Activated CD4-positive, alpha-beta T cell treated with anti-CD3 and anti-CD28 coated beads, Interleukin-2, amount 50 U/mL, for 48 hours (primary cell): ENCODE measurements around the gene PVRIG.
A peak's percentile ranks its signal among the peaks of the same experiment; 100 is the strongest.
"Not testable (repeated sequence)": the region's sequence is repeated elsewhere in the genome, so short reads cannot be mapped to it uniquely, and the experiment has no call there.

Source experiments
- DNase-seq, 2 experiments: peaks; one replicate each; pipeline ENCODE4 v3.0.0-alpha.2; 2020

The PVRIG gene

DNA sequence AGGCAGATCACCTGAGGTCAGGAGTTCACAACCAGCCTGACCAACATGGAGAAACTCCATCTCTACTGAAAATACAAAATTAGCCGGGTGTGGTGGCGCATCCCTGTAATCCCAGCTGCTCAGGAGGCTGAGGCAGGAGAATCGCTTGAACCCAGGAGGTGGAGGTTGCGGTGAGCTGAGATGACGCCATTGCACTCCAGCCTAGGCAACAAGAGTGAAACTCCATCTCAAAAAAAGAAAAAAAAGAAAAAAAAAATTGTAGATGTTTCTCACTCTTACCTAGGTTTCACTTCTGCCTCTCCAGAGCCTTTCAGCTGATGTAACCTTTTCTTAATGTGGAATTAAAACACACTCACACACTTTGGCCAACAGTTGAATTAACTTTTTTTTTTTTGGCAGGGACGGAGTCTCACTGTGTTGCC is 23.8 kb upstream of the PVRIG start:
- not testable (repeated sequence) for DNase-seq

DNA sequence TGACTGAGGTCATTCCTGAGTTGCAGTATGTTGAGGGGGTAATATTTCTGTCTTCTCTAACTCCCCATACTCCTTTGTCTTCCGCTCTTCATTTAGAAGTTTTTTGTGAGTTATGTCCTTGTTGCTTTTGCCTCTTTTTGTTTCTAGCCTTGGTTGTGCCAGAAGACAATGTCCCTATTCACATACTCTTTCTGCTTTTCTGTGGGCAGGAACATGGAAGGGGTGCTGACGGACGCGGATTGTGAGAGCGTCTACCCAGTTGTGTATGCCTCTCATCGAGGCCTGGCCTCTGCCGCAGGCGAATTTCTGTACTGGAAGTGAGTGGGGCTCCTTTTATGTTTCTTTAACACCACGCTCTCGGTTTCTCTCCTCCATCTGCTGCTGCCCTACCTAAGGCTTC is 21.5 kb upstream of the PVRIG start:
- DNase-seq, result no peak

DNA sequence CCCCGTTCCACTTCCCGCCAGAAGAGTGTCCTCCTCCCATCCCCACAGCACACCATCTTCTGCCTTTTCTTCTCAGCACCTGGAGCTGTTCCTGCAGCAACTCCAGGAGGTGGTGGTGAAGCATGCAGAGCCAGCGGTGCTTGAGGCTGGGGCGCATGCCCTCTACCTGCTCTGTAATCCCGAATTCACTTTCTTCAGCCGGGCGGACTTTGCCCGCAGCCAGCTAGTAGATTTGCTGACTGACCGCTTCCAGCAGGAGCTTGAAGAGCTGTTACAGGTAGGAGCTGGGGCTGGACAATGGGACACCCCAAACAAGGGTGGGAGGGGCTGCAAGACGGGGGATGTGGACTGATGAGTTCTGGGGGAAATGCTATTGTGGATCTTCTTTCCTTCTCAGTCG is 19.1 kb upstream of the PVRIG start:
- no peak for DNase-seq

DNA sequence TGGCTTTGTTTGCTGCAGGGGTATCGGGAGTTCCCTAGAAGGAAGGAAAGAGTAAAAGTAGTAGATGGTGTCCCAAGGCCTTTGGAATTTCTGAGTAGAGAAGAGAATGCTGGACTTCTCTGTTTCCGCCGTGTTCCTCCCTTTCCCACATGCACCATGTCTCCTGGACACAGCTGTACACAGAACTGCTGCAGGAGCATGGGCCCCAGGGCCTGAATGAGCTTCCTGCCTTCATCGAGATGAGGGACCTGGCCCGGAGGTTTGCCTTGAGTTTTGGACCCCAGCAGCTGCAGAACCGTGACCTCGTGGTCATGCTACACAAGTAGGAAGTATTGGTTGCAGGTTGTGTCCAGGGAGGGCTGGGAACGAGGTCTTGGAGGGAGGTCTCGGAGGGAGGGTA is 15.3 kb upstream of the PVRIG start:
- DNase-seq, result no peak

DNA sequence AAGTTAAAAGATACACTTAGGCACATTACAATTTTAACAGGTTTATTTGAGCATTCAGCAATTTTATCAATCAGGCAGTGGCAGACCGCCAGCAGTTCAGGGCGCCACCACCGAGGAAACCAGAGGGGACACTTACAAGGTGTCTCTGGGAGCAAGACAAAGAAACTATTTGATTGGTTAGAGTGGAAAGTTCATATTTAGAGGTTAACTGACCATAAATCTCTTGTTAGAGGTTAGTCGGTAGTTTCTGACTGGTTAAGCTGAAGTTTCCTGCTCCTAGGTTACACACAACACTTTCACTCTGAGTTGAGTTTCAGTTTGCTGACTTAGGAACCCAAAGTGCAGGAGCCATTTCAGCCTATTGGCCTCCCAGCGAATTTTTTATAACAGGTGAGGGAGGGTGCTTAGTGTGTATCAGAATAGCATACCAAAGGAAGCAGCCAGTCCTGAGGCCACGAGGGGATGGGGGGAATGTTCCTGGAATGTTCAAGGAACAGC is 10.8 kb upstream of the PVRIG start:
- peak; percentile 49 to 71 for DNase-seq

DNA sequence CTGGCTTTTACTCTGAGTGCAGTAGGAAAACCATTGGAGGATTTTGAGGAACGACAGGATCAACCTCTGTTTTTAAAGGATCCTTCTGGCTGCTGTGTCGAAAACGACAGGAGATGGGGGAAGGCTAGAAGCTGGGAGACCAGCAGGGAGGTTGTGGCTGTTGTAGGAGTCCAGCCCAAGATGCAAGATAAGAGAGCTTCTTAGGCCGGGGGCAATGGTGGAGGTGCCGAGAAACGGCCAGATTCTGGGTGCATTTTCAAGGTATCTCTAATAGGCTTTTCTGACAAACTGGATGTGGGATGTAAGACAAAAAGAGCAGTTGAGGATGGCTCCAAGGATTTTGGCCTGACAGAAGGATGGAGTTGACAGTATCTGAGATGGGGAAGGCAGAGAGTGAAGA is 10.3 kb upstream of the PVRIG start:
- DNase-seq, result no peak

DNA sequence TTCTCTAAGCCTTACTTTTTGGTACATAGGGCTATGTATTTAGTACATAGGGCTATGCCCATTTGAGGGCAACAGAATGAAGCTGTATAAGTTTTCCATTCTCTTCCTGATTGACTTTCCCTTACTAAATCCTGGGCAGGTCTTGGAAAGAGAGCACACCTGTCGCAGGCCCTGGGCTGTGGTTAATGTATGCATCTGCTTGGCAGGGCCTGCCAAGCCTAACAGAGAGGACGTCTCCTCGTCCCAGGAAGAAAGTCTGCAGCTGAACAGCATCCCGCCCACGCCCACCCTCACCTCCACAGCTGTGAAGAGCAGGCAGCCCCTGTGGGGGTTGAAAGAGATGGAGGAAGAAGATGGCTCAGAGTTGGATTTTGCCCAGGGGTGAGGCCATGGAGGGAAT is 8.9 kb upstream of the PVRIG start:
- DNase-seq, result no peak

DNA sequence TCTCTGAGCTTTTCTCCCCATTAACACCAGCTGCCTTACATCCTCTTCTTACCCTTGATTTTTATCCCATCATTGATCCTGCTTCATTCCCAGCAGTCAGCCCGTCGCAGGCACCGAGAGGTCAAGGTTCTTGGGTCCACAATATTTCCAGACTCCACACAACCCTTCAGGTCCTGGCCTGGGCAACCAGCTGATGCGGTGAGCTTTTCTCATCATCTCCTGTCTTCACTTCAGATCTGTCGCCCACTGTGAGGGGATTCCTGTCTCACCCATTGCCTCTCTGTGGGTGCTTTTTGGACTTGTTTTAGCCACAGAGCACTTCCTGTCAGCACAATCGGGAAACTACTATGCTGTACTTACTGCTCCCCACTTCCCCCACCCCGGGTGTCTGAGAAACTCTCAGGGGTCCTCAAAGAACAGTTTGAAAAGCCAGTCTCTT is 8.4 kb upstream of the PVRIG start:
- peak; percentile 38 to 51 for DNase-seq

DNA sequence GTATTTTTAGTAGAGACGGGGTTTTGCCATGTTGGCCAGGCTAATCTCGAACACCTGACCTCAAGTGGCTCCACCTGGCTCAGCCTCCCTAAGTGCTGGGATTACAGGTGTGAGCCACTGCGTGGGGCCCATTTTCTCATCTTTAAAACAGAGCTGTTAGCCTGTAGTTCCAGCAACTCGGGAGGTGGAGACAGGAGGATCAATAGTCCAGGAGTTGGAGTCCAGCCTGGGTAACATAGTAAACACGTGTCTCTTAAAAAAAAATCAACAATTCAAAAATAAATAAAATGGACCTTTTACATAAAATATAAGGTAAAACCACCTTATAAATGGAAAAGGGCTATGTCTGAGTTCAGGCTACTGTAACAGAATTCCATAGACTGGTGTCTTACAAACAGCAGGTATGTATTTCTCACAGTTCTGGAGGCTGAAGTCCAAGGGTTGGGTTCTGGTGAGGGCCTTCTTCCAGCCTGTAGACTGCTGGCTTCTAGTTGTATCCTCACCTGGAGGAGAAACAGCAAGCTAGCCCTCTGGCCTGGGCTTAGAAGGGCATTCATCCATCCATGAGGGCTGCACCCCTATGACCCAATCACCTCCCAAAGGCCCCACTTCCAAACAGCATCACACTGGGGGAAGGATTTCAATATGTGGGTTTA is 7.0 kb upstream of the PVRIG start:
- no peak for DNase-seq

DNA sequence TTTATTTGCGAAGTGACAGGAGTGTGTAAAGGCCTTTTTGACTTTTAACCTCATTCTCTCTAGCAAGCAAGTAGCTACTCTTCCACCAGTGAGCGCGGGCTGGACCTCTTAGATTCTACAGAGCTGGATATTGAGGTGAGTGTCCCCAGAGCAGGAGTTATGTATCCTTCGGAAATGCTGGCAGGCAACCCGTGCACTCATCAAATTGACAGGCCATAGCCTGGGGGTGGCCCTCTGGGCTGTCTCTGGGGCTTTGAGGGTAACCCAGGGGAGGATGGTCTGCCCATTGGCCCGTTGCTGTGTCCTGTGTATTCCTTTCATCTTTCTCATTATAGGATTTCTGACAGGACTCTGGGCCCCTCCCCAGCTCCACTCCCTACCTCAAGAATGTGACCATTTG is 6.1 kb upstream of the PVRIG start:
- no peak for DNase-seq

DNA sequence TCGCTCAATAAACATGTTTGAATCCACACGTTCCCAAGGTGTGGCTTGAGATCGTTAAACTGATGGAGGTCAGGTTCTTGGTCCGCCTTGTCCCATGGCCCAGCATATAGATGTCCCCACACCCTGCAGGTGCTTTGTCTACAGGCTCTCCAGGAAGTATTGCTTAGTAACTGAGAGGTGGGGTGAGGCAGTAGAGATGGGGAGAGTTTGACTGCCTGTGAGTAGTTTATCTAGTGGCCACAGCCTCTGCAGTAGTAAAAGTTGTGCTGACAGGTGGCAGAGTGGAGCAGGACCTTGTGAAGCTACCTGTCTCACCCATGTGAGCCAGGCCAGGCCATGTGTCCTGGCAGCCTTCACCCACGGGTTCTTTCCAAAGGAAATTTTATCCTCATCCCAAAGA is 5.4 kb upstream of the PVRIG start:
- DNase-seq, result not testable (repeated sequence)

DNA sequence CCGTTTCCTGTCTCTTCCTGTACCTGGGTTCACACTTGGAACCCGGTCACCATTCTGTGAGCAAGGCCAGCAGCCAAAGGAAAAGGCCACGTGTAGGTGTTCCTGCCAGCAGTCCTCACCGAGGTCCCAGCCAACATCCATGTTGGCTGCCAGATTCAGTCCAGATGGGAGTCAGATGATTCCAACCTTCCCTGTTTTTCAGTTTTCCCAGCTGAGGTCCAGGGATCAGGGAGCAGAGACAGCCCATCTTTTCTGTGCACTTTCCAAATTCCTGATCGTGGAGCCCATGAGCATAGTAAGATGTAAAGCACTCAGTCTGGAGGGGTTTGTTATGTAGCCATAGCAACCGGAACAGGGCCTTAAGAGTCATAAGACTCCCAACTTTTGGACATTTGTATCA is 3.9 kb upstream of the PVRIG start:
- DNase-seq, result no peak

DNA sequence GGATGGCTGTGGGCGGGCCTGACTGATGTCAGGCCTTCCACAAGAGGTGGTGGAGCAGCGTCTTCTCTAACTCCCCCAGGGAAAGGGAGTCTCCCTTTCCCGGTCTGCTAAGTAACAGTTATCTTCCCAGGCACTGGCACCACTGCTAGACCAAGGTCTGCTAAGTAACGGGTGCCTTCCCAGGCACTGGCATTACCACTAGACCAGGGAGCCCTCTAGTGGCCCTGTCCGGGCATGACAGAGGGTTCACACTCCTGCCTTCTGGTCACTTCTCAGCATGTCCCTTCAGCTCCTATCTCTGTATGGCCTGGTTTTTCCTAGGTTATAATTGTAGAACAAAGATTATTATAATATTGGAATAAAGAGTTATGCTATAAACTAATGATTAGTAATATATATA is 1.8 kb upstream of the PVRIG start:
- DNase-seq, result peak; percentile 95 to 97

DNA sequence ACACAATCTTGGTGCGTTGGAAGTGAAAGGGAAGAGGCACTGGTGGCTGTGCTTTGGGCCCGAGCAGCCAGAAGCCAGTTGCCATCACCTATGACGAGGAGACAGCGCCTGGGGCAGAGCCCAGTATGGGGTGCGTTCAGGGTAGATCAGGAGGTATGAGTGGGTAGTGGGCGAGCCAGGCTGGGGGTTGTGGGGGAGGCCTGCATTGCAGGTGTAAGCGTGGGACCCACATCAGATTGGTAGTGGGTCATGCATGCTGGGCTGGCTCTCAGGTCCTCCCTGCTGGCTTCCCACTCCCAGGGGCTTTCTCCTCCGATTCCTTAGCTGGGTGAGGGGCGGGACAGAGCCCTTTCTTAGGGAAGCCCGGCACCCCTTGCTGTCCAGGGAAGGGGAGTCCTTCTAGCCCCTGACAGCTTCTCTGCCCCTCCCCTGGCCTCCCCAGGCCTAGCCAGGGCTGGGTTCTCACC is 445 bp upstream of the PVRIG start:
- peak; percentile 41 to 52 for DNase-seq

DNA sequence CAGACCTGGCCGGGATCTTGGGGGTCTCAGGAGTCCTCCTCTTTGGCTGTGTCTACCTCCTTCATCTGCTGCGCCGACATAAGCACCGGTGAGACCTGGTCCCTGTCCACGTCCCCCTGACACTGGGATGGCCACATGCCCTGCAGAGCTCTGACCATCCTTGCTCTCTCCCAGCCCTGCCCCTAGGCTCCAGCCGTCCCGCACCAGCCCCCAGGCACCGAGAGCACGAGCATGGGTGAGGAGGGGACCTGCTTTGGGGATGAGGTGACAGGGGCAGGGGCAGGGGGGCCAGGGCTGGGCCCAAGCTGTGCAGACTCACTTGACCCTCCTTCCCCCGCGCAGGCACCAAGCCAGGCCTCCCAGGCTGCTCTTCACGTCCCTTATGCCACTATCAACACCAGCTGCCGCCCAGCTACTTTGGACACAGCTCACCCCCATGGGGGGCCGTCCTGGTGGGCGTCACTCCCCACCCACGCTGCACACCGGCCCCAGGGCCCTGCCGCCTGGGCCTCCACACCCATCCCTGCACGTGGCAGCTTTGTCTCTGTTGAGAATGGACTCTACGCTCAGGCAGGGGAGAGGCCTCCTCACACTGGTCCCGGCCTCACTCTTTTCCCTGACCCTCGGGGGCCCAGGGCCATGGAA is 959 bp downstream of the PVRIG start:
- DNase-seq, result peak in 1 of 2 experiments; percentile 32

DNA sequence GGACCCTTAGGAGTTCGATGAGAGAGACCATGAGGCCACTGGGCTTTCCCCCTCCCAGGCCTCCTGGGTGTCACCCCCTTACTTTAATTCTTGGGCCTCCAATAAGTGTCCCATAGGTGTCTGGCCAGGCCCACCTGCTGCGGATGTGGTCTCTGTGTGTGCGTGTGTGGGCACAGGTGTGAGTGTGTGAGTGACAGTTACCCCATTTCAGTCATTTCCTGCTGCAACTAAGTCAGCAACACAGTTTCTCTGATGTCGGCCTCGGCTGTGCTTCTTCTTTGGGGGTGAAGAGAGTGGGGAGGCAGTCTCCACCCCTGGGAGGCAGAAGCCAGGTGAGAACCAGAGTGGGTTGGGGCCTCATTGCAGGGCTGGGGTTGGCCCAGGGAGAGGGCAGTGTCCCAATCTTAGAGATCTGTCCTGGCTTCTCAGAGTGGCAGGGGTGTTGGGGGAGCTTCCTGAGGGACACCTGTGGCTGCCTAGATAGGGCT is 1.5 kb downstream of the PVRIG start:
- DNase-seq, result peak; percentile 79 to 84

DNA sequence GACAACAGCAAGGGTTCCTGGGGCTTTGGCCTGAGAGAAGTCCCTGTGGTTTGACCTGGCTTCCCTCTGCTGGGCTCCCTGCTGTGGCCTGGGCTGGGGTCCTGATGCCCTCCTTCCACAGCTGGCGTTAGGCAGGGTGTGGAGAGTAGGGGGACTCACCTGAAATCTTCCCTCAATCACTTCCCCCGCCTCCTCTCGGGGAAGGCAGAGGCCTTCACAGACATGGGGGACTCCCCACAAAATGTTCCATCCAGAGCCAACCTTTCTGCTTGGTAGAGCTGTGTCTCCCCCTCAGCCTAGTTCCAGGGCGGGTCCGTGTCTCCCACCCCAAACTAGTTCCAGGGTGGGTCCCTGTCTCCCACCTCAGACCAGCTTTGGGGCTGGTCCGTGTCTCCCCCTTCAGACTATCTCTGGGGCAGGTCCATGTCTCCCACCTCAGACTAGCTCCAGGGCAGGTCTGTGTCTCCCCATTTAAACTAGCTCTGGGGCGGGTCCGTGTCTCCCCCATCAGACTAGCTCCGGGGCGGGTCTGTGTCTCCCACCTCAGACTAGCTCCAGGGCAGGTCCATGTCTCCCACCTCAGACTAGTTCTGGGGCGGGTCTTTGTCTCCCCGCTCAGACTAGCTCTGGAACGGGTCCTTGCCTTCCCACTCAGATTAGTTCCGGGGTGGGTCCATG is 2.2 kb downstream of the PVRIG start:
- DNase-seq, result peak; percentile 27 to 35

DNA sequence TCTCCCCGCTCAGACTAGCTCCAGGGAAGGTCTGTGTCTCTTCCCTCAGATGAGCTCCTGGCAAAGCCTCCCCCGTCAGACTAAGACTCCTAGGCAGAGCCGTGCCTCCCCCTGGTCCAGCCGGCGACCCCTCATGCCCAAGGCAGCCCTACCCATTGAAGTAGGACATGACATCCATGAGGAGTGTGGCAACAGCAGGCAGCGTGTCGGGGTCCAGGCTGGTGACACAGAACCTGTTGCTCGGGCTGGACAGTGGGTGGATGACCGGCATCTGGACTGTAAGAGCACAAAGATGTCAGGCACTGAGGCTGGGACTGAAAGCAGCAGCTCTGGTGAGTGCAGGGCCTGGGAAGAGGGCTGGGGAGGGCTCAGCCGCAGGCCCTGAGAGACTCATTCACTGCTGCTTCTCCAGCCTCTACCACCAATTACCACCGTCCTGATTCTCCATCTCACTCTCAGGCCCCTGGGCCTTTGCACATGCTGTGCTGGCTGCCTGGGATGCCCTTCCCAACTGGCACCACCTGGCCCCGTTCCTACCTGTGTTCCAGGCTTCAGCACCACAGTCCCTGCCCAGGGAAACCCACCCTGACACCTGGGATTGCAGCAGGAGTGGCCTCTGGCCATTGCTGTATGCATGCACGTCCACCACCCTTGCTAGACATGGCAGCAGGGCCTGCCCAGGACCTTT is 2.8 kb downstream of the PVRIG start:
- no peak for DNase-seq

DNA sequence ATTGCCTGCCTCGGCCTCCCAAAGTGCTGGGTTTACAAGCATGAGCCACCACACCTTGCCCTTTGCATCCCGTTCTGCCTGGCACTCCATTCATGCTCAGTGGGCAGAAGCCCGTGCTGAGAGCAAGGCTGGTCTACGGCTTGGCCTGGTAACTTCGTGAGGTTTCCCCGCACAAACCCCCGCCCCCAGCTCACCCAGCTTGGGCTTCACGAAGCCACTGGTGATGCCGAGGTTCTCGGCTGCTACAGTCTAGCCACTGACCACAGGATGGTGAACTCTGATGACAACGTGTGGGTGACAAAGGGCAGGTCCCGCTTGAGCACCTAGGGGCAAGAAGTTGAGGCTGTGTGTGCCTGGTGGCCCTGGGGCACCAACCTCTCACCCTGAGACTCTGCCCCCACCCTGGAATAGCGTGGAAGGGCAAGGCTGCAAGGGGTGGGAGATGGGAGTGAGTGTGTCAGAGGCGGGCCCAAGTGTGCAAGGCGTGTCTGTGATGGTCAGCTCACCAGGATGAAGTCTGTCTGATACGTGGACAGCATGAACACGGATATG is 3.7 kb downstream of the PVRIG start:
- DNase-seq, result not testable (repeated sequence)

DNA sequence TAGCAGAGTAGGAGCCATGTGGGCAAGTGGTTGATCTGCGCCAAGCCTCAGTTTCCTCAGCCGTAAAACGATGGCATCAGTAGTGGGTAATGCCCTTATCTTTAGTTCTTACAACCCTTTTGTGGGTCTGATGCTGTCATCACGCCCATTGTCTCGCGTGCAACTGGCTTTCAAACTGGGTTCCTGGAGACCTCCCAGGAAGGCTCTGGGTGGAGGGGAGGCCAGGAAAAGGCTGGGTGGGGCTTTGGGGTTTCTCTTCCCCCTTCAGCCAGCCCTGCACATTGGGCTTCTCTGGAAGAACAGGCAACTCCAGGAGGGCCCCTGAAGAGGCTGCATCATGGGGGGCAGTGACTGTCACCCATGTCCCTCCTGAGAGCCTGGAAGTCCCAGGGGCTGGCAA is 5.1 kb downstream of the PVRIG start:
- not testable (repeated sequence) for DNase-seq

DNA sequence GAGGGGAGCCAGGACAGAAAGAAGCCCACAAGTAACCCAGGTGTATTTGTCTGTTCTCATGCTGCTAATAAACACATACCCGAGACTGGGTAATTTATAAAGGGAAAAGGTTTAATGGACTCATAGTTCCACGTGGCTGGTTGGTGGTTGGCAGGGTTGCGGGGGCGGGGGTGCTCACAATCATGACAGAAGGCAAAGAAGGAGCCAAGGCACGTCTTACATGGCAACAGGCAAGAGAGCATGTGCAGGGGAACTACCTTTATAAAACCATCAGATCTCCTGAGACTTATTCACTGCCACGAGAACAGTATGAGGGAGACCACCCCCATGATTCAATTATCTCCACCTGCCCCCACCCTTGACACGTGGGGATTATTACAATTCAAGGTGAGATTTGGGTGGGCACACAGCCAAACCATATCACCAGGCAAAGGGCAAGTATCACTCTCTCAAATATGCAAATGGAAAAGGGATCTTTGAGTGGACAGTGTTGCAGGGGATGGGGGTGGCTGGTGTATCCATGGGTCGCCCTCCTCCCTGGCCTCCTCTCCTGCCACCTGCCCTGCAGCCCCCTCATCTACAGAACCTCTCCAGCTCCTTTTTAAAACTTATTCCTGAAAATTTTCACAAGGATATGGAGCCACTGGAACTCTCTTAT is 15.0 kb downstream of the PVRIG start:
- DNase-seq, result peak; percentile 58 to 64

DNA sequence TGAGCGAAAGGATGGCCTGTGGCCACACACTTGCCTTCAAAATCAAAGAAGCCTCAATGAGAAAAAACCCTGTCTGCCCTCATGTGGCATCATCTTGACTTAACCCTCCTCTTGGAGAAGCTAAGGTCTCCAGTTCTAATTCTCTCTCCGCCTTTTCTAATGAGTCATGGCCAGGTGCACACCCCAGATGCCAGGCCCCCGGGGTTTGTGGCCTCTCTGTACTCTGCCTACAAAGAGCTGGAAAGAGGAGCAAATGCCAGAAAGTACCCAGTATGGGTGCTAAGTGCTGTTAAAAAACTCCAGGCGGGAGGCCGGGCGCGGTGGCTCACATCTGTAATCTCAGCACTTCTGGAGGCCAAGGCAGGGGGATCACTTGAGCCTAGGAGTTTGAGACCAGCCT is 20.2 kb downstream of the PVRIG start:
- DNase-seq, result not testable (repeated sequence)
